Embryonic facial prominence (tissue), 1 donor: ENCODE results near the gene TDRD12.

Experiments used
- DNase-seq: peaks from one replicate; pipeline ENCODE4 v3.0.0-alpha.2; 2016; ENCODE audit errors: extremely low spot score

The TDRD12 gene

GRCh38 chr19:32808236-32808635 lies 88.7 kb downstream of the TDRD12 start:
- no peak for DNase-seq

GRCh38 chr19:32809254-32809653 lies 89.7 kb downstream of the TDRD12 start:
- DNase-seq = no peak

GRCh38 chr19:32809754-32810153 lies 90.2 kb downstream of the TDRD12 start:
- DNase-seq = no peak

- no peak for DNase-seq
These were observed 90.9 kb downstream of the TDRD12 start for GRCh38 chr19:32810452-32810851.

GRCh38 chr19:32811151-32811550 lies 91.6 kb downstream of the TDRD12 start:
- no peak for DNase-seq

GRCh38 chr19:32812036-32812435 lies 92.5 kb downstream of the TDRD12 start:
- DNase-seq = no peak

- no peak for DNase-seq
These were observed 93.0 kb downstream of the TDRD12 start for GRCh38 chr19:32812571-32812970.

- no peak for DNase-seq
These were observed 94.4 kb downstream of the TDRD12 start for GRCh38 chr19:32813862-32814425.

GRCh38 chr19:32814624-32815023 lies 95.1 kb downstream of the TDRD12 start:
- DNase-seq = no peak

- no peak for DNase-seq
These were observed 97.1 kb downstream of the TDRD12 start for GRCh38 chr19:32816555-32817099.

GRCh38 chr19:32817569-32818476 lies 98.3 kb downstream of the TDRD12 start:
- DNase-seq = no peak

GRCh38 chr19:32818536-32818935 lies 99.0 kb downstream of the TDRD12 start:
- DNase-seq = no peak

- DNase-seq = no peak
These were observed 100.1 kb downstream of the TDRD12 start for GRCh38 chr19:32819419-32820400.

GRCh38 chr19:32822916-32823746 lies 103.6 kb downstream of the TDRD12 start:
- DNase-seq = no peak

- DNase-seq = no peak
These were observed 104.2 kb downstream of the TDRD12 start for GRCh38 chr19:32823747-32824102.

GRCh38 chr19:32824191-32824751 lies 104.7 kb downstream of the TDRD12 start:
- no peak for DNase-seq

- no peak for DNase-seq
These were observed 105.5 kb downstream of the TDRD12 start for GRCh38 chr19:32824916-32825608.

GRCh38 chr19:32828139-32828538 lies 108.6 kb downstream of the TDRD12 start:
- DNase-seq = no peak

GRCh38 chr19:32828643-32829344 lies 109.2 kb downstream of the TDRD12 start:
- no peak for DNase-seq
